Loucy (cell line): ENCODE results near the gene TRIM22.

ENCODE experiments used
- CTCF ChIP-seq: fragments of 200-600 bp; sonication (generic); conservative IDR thresholded peaks from 2 replicates; pipeline ENCODE4 v1.5.1; 2014; ENCODE audit warnings: mild to moderate bottlenecking, antibody characterized with exemption, low read length
- EZH2phosphoT487 ChIP-seq: fragments of 200-600 bp; IDR thresholded peaks from 2 replicates; pipeline ENCODE4 v1.6.1; 2018; ENCODE audit warnings: antibody characterized with exemption, mild to moderate bottlenecking, moderate library complexity, borderline replicate concordance

GRCh38 chr11:5719703-5720495 is 30.3 kb downstream of the TRIM22 start:
- no peak for TF ChIP-seq CTCF
- no peak for TF ChIP-seq EZH2phosphoT487
